Activated naive CD4-positive, alpha-beta T cell treated with anti-CD3 and anti-CD28 coated beads for 36 hours (primary cell): ENCODE measurements around the gene PLXNA4. TPM values are rescaled to one million over a fixed set of nuclear protein-coding genes. Genes with fewer than 3 reads are reported as not detected.

ENCODE experiments used
- CTCF ChIA-PET: fragments of 350-600 bp; sonication (Branson Sonifier 250); formaldehyde crosslinking; loops from one replicate; lab custom pipeline; 2021; ENCODE audit warnings: antibody characterized with exemption; lab: Charles Lee
- DNase-seq: peaks from one replicate; pipeline ENCODE4 v3.0.0-alpha.2; 2020
- H3K27ac Mint-ChIP-seq: one replicate; pipeline ENCODE4 v1.8.0; 2021; ENCODE audit warnings: mild to moderate bottlenecking, mixed read lengths
- H3K27me3 Mint-ChIP-seq: one replicate; pipeline ENCODE4 v1.8.0; 2021; ENCODE audit warnings: low read depth, mixed read lengths
- H3K36me3 Mint-ChIP-seq: one replicate; pipeline ENCODE4 v1.8.0; 2021; ENCODE audit warnings: low read depth, mixed read lengths
- H3K4me1 Mint-ChIP-seq: one replicate; pipeline ENCODE4 v1.8.0; 2021; ENCODE audit warnings: low read depth, mixed read lengths
- H3K4me3 Mint-ChIP-seq: one replicate; pipeline ENCODE4 v1.8.0; 2021; ENCODE audit warnings: mild to moderate bottlenecking, moderate library complexity, mixed read lengths
- H3K9me3 Mint-ChIP-seq: one replicate; pipeline ENCODE4 v1.8.0; 2021; ENCODE audit warnings: mixed read lengths
- intact Hi-C: fragments of 100-400 bp; cut with micrococcal nuclease; formaldehyde crosslinking; loops from one replicate; pipeline ENCODE4 v1.15.1; 2023
- total RNA-seq, 2 experiments: library from RNA; stranded (reverse); gene quantifications; one replicate each; pipeline ENCODE4 v1.2.3, GENCODE V29; 2021

The PLXNA4 gene
- total RNA-seq, 2 experiments from 2014 or later: 0.02 to 0.05 TPM

DNA sequence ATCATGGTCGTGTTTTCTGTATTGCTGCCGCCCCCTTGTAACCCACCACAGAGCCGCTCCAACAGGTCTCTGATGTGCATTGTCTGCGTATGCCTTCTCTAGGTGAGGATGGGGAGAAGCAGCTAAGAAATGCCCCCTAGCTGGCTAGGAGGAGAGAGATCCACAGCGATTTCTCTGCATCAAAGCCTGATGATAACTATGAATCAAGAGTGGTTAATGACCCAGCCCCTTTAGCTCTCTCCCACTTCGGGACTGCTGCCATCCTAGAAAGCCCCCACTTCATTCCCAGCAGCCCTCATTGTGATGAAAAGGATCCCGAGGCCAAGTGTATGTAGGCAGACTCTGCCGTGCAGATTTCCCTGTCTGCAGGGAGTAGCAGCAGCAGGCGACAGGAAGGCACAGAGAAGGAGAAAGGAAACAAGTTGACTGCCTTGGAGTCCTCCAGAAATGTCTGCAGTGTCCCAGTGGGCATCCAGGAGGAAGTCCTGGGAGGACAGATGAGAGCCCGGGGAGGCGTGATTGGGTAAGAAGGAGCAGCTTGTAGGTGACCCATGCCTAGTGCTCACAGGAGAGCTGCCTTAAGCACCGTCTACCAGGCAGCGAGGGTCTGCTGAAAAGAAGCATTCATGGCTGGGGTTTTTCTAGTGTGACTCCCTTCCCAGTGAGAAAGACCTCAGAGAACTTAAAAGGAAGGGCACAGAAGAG lies 2.9 kb downstream of the PLXNA4 start:
- intact Hi-C loops: no loop called here
- no peaks in the 10 kb centered on the region for H3K36me3 Mint-ChIP-seq
- peaks cover 9% of the 10 kb centered on the region for H3K4me1 Mint-ChIP-seq
- H3K9me3 Mint-ChIP-seq: no peaks in the 10 kb centered on the region
- CTCF ChIA-PET: no interaction called here
- H3K27me3 Mint-ChIP-seq: peaks cover 61% of the 10 kb centered on the region
- no peak overlapping the region for H3K4me3 Mint-ChIP-seq
- DNase-seq: no peak
- H3K27ac Mint-ChIP-seq: no peak overlapping the region

DNA sequence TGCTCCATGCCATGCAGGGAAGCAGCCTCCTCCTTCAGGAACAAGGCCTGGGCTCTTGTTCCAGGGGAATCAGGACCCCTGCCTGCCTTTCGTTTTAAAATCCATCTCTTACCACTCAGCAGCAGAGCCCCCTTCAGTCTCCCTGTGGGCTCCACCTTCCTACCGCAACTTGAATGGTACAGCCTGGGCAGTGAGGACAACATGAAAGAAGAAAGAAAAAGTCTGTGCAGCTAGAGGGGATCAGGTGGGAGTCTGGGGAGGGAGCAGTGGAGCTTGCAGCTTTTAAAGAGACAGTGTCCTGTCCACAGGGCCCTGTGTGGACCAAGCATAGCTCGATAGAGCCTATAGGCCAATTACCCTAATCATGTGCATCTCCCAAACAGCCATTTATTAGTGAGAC lies 3.7 kb downstream of the PLXNA4 start:
- CTCF ChIA-PET: no interaction called here
- H3K27ac Mint-ChIP-seq: no peak overlapping the region
- intact Hi-C loops: no loop called here

DNA sequence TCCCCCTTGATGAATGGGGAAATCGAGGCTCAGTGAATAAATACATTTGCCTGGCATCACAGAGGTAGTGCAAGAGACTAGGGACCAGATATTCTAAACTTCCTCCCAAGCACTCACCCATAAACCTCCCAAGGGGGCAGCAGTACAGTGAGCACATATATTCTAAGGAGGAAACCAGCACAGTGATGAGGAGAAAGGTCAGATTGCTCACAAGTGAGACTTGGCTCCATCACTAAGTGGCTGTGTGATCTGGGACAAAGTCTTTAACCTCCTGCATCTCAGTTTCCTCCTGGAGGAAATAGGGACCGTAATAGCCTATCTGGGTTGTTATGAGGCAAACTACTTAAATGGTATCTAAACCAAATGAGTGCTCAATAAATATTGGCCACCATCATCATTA lies 4.3 kb downstream of the PLXNA4 start:
- no peak for DNase-seq
- H3K4me1 Mint-ChIP-seq: peaks cover 9% of the 10 kb centered on the region
- H3K4me3 Mint-ChIP-seq: no peak overlapping the region
- H3K36me3 Mint-ChIP-seq: no peaks in the 10 kb centered on the region
- H3K9me3 Mint-ChIP-seq: no peaks in the 10 kb centered on the region
- H3K27ac Mint-ChIP-seq: no peak overlapping the region
- CTCF ChIA-PET: no interaction called here
- intact Hi-C loops: no loop called here
- H3K27me3 Mint-ChIP-seq: peaks cover 60% of the 10 kb centered on the region

More for the DNA sequence above, 3.7 kb downstream of the PLXNA4 start:
- no peak overlapping the region for H3K4me3 Mint-ChIP-seq
- no peaks in the 10 kb centered on the region for H3K9me3 Mint-ChIP-seq
- peaks cover 9% of the 10 kb centered on the region for H3K4me1 Mint-ChIP-seq
- peaks cover 56% of the 10 kb centered on the region for H3K27me3 Mint-ChIP-seq
- no peaks in the 10 kb centered on the region for H3K36me3 Mint-ChIP-seq
- no peak for DNase-seq

DNA sequence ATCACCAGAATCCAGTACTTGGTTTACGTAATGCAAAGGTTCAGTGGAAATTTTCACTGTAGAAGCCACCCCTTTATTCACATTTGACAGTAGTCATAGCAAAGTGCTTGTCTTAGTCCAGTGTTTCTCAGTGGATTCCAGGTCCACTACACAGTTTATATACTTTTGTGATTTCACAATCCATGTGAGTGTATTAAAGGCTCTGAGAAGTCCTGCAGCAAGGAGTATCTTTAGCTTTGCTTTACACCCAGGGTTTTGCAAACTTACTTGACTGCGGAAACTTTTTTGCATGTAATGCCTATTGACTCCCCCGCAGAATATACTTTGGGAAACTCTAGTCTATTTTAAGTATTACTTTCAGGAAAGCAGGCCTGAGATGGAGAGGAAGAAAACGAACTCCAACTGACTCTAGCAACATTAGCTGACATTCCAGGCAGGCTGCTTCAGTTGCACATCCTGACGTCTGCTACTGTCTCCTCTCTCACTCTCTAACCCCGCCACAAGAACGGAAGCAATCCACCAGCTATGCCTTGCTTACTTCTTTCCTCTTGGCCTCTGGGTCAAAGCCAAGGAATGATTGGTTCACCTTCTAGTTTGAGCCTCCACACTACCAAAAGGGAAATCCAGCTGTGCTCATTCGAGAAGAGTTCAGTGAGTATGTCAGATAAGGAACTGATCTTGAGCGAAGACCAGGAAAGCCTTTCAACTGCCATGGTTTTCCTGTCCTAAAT lies 6.2 kb downstream of the PLXNA4 start:
- Mint-ChIP-seq H3K4me3 (no peak overlapping the region), H3K4me1 (peaks cover 9% of the 10 kb centered on the region), H3K9me3 (no peaks in the 10 kb centered on the region), H3K27ac (no peak overlapping the region), H3K27me3 (peaks cover 63% of the 10 kb centered on the region), H3K36me3 (no peaks in the 10 kb centered on the region)
- no peak for DNase-seq
- CTCF ChIA-PET: interaction anchor here (3.7 kb wide), 1 partner anchor 10 kb away, joined by 18 read pairs; no protein-coding TSS in a partner anchor
- intact Hi-C loops: no loop called here

DNA sequence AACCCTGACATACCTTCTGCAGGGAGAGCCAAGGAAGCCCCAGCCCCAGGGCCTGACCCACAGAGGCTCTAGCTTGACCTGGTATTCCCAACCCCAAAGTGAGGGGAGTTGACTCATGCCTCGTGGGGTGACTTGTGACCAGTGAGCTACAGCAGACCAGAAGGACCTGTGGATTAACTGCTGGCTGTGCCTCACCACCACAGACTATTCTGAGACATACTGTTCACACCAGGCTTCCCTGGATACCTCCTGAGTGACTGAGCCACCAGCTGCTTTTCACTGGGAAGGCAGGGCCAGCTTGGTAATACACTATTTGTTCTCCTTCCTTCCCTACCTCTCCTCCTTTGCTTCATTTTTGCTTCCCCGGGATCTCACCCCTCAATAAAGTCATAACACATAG lies 7.3 kb downstream of the PLXNA4 start:
- CTCF ChIA-PET: interaction anchor here (3.7 kb wide), 1 partner anchor 11 kb away, joined by 18 read pairs; no protein-coding TSS in a partner anchor
- peaks cover 65% of the 10 kb centered on the region for H3K27me3 Mint-ChIP-seq

DNA sequence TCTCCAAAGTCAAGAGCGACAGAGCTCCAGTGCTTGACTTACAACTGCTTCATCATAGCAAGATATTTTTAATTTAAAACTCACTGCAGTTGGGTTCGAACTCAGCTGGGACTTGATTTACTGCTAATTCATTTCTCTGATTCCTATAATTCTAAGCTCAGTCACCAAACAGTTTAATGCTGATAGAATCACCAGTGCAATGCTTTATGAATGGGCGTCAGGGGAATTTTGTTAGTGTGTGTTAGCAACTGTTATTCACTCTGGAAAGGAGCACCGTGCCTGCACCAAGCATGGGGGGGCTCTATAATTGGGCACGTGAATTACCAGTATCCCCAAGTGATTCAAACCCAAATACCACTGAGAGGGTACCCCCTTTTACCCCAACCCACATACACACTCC lies 10.4 kb downstream of the PLXNA4 start:
- no peaks in the 10 kb centered on the region for H3K4me1 Mint-ChIP-seq
- no peaks in the 10 kb centered on the region for H3K9me3 Mint-ChIP-seq
- H3K27ac Mint-ChIP-seq: no peak overlapping the region
- no peak overlapping the region for H3K4me3 Mint-ChIP-seq
- H3K27me3 Mint-ChIP-seq: peaks cover 39% of the 10 kb centered on the region
- intact Hi-C loops: no loop called here
- CTCF ChIA-PET: interaction anchor here (0.7 to 0.8 kb wide), 2 partner anchors 15 to 939 kb away, joined by 3 read pairs; no protein-coding TSS in a partner anchor
- no peak for DNase-seq
- no peaks in the 10 kb centered on the region for H3K36me3 Mint-ChIP-seq

More for the DNA sequence above, 7.3 kb downstream of the PLXNA4 start:
- DNase-seq: no peak
- Mint-ChIP-seq H3K36me3 (no peaks in the 10 kb centered on the region), H3K9me3 (no peaks in the 10 kb centered on the region), H3K4me3 (no peak overlapping the region), H3K4me1 (peaks cover 7% of the 10 kb centered on the region), H3K27ac (no peak overlapping the region)
- intact Hi-C loops: no loop called here

DNA sequence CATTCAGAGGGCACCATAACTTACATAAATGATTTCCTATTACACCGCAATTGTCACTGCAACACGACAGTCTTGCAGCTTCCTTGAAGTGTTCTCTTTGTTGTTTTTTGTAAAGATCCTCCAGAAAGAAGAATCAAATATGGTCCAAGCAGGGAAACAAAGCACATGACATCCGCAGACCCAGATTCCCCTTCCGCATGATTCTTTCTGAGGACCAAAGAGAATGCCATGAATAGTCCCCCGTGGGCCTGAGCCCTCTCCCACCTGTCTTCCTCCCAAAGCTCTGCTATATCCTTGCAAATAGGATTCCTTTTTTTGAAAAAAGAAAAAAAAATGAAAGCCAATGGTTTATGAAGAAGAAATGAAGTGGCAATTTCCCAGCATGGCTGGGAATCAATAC lies 10.8 kb downstream of the PLXNA4 start:
- Mint-ChIP-seq H3K9me3 (no peaks in the 10 kb centered on the region), H3K27me3 (peaks cover 34% of the 10 kb centered on the region), H3K4me3 (no peak overlapping the region), H3K4me1 (no peaks in the 10 kb centered on the region), H3K27ac (no peak overlapping the region), H3K36me3 (no peaks in the 10 kb centered on the region)
- CTCF ChIA-PET: interaction anchor here (0.7 to 0.8 kb wide), 2 partner anchors 14 to 938 kb away, joined by 3 read pairs; no protein-coding TSS in a partner anchor
- no peak for DNase-seq
- intact Hi-C loops: no loop called here

DNA sequence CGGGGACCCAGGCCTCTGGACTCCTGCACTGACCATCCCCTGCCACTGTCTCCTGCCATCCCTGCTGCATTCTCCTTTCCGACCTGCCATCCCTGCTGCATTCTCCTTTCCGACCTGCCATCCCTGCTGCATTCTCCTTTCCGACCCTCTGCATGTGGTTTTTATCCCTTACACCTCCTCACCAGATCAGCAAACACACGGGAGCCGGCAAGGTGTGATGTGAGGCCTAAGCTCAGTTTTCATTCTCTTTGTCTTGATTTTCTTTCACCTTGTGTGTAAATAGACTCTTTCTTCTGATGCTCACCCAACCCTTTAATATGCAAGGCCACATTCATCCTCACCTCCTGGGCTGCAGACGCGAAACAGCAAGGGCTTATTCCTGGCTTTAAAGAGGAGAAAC lies 11.4 kb downstream of the PLXNA4 start:
- H3K27ac Mint-ChIP-seq: no peak overlapping the region
- H3K9me3 Mint-ChIP-seq: no peaks in the 10 kb centered on the region
- no peak for DNase-seq
- H3K4me3 Mint-ChIP-seq: no peak overlapping the region
- no peaks in the 10 kb centered on the region for H3K4me1 Mint-ChIP-seq
- peaks cover 30% of the 10 kb centered on the region for H3K27me3 Mint-ChIP-seq
- intact Hi-C loops: no loop called here
- CTCF ChIA-PET: no interaction called here
- no peaks in the 10 kb centered on the region for H3K36me3 Mint-ChIP-seq

DNA sequence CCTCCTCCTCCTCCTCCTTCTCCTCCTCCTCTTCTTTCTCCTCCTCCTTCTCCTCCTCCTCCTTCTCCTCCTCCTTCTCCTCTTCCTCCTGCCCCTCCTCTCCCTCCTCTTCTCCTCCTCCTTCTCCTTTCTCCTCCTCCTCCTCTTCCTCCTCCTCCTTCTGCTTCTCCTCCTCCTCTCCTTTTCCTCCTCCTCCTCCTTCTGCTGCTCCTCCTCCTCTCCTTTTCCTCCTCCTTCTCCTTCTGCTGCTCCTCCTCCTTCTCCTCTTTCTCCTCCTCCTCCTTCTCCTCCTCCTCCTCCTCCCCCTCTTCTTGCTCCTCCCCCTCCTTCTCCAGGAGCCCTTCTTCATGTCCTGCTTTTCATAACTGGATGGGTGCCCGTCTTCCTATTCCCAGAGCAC lies 12.2 kb downstream of the PLXNA4 start:
- CTCF ChIA-PET: no interaction called here

DNA sequence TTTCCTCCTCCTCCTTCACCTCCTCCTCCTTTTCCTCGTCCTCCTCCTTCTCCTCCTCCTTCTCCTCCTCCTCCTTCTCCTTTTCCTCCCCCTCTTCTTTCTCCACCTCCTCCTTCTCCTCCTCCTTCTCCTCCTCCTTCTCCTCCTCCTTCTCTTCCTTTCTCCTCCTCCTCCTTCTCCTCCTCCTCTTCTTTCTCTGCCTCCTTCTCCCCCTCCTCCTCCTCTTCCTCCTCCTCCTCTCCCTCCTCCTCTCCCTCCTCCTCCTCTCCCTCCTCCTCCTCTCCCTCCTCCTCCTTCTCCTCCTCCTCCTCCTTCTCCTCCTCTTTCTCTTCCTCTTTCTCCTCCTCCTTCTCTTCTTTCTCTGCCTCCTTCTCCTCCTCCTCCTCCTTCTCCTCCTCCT lies 13.6 kb downstream of the PLXNA4 start:
- H3K27ac Mint-ChIP-seq: no peak overlapping the region
- peaks cover under 1% of the 10 kb centered on the region for H3K4me1 Mint-ChIP-seq

More for the DNA sequence above, 12.2 kb downstream of the PLXNA4 start:
- intact Hi-C loops: no loop called here
- H3K4me1 Mint-ChIP-seq: no peaks in the 10 kb centered on the region
- peaks cover 30% of the 10 kb centered on the region for H3K27me3 Mint-ChIP-seq
- H3K4me3 Mint-ChIP-seq: no peak overlapping the region
- H3K9me3 Mint-ChIP-seq: no peaks in the 10 kb centered on the region
- H3K36me3 Mint-ChIP-seq: no peaks in the 10 kb centered on the region
- DNase-seq: no peak
- no peak overlapping the region for H3K27ac Mint-ChIP-seq

DNA sequence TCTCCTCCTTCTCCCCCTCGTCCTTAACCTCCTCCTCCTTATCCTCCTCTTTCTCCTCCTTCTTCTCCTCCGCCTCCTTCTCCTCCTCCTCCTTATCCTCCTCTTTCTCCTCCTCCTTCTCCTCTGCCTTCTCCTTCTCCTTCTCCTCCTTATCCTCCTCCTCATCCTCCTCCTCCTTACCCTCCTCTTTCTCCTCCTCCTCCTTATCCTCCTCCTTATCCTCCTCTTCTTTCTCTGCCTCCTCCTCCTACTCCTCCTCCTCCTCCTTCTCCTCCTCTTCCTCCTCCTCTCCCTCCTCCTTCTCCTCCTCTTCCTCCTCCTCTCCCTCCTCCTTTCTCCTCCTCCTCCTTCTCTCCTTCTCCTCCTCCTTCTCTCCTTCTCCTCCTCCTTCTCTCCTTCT lies 14.5 kb downstream of the PLXNA4 start:
- CTCF ChIA-PET: no interaction called here
- intact Hi-C loops: no loop called here
- Mint-ChIP-seq H3K36me3 (no peaks in the 10 kb centered on the region), H3K9me3 (no peaks in the 10 kb centered on the region), H3K27ac (no peak overlapping the region), H3K4me3 (no peak overlapping the region), H3K27me3 (peaks cover 18% of the 10 kb centered on the region), H3K4me1 (peaks cover 3% of the 10 kb centered on the region)
- DNase-seq: no peak

More for the DNA sequence above, 13.6 kb downstream of the PLXNA4 start:
- CTCF ChIA-PET: no interaction called here
- Mint-ChIP-seq H3K4me3 (no peak overlapping the region), H3K27me3 (peaks cover 27% of the 10 kb centered on the region), H3K36me3 (no peaks in the 10 kb centered on the region), H3K9me3 (no peaks in the 10 kb centered on the region)
- intact Hi-C loops: no loop called here
- DNase-seq: no peak

DNA sequence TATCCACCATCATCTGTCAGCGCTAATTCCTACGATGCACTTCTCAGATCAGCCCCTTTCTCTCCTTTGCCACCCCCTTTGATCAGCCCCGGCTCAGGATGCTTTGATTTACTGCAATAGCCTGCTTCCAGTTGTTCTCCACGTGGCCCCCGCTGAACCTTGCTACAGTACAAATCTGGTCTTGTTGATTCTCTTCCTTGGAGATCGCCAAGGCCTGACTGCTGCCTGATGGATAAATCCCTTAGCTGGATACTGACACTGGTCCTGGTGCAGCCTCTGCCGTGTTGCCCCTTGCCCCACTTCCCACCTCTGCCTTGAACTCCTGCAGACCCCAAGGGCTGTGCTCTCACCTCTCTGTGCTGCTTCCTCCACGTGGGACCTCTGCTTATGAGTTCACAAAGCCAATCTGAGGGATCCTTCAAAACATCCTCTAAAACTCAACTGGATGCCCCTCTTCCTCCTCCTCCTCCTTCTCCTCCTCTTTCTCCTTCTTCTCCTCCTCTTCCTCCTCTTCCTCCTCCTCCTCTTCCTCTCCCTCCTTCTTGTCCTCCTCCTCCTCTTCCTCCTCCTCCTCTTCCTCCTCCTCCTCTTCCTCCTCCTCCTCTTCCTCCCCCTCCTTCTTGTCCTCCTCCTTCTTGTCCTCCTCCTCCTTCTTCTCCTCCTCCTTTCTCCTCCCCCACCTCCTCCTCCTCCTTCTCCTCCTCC lies 15.3 kb downstream of the PLXNA4 start:
- no peaks in the 10 kb centered on the region for H3K9me3 Mint-ChIP-seq
- H3K27me3 Mint-ChIP-seq: peaks cover 11% of the 10 kb centered on the region
- no peaks in the 10 kb centered on the region for H3K36me3 Mint-ChIP-seq
- peaks cover 3% of the 10 kb centered on the region for H3K4me1 Mint-ChIP-seq
- CTCF ChIA-PET: no interaction called here
- no peak for DNase-seq
- H3K4me3 Mint-ChIP-seq: no peak overlapping the region
- intact Hi-C loops: no loop called here
- no peak overlapping the region for H3K27ac Mint-ChIP-seq
